Activated CD4-positive, alpha-beta memory T cell treated with anti-CD3 and anti-CD28 coated beads for 36 hours (primary cell): Measurements from ENCODE around the gene ZDHHC6. TPM values are rescaled to one million over a fixed set of nuclear protein-coding genes. Genes with fewer than 3 reads are reported as not detected.
"Not testable (repeated sequence)": the region's sequence is repeated elsewhere in the genome, so short reads cannot be mapped to it uniquely, and the experiment has no call there.

Source experiments
- CTCF ChIA-PET: fragments of 350-600 bp; sonication (Branson Sonifier 250); formaldehyde crosslinking; loops from one replicate; lab custom pipeline; 2021; ENCODE audit warnings: antibody characterized with exemption, inconsistent platforms; lab: Charles Lee
- POLR2A ChIA-PET: fragments of 350-600 bp; sonication (Branson Sonifier 250); formaldehyde crosslinking; loops from one replicate; lab custom pipeline; 2021; ENCODE audit warnings: antibody characterized with exemption; lab: Charles Lee
- DNase-seq: peaks from one replicate; pipeline ENCODE4 v3.0.0-alpha.2; 2020
- H3K27ac Mint-ChIP-seq: one replicate; pipeline ENCODE4 v1.8.0; 2021; ENCODE audit warnings: mixed read lengths
- H3K27me3 Mint-ChIP-seq: one replicate; pipeline ENCODE4 v1.8.0; 2021; ENCODE audit warnings: mixed read lengths
- H3K36me3 Mint-ChIP-seq: one replicate; pipeline ENCODE4 v1.8.0; 2021; ENCODE audit warnings: mixed read lengths
- H3K4me1 Mint-ChIP-seq: one replicate; pipeline ENCODE4 v1.8.0; 2021; ENCODE audit warnings: low read depth, mixed read lengths
- H3K4me3 Mint-ChIP-seq: one replicate; pipeline ENCODE4 v1.8.0; 2021; ENCODE audit warnings: mild to moderate bottlenecking, mixed read lengths
- H3K9me3 Mint-ChIP-seq: one replicate; pipeline ENCODE4 v1.8.0; 2021; ENCODE audit warnings: mixed read lengths
- intact Hi-C: fragments of 100-400 bp; cut with micrococcal nuclease; formaldehyde crosslinking; loops from one replicate; pipeline ENCODE4 v1.15.1; 2023
- total RNA-seq, 2 experiments: library from RNA; stranded (reverse); gene quantifications; one replicate each; pipeline ENCODE4 v1.2.3, GENCODE V29; 2021

The ZDHHC6 gene
- total RNA-seq, 2 experiments from 2014 or later, result 40.1 to 40.7 TPM

DNA sequence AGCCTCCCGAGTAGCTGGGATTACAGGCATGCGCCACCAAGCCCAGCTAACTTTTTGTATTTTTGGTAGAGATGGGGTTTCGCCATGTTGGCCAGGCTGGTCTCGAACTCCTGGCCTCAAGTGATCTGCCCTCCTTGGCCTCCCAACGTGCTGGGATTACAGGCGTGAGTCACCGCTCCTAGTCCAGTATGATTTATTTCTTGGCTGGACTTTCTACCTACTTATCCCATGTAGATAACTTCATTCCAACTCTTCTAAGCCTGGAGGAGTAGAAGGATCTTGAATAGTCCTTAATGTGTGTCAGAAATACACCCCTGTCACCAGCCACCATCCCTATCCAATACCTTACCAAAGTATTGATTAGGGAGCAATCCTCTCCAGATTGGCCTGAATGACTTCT, 58.7 kb downstream of the ZDHHC6 start:
- H3K9me3 Mint-ChIP-seq, H3K27me3 Mint-ChIP-seq, DNase-seq, H3K36me3 Mint-ChIP-seq, H3K4me3 Mint-ChIP-seq: not testable (repeated sequence)
- Mint-ChIP-seq H3K27ac (peak overlapping the region; percentile 6), H3K4me1 (peaks cover 69% of the 10 kb centered on the region)
- intact Hi-C loops, result loop anchor here (2.0 to 10.0 kb wide), 3 partner anchors 73 to 1517 kb away; partner anchors contain the start of gene PDCD4
- ChIA-PET CTCF (interaction anchor here (1.1 to 2.2 kb wide), 3 partner anchors 13 to 73 kb away, joined by 3 to 8 read pairs (median 3); no protein-coding TSS in a partner anchor), POLR2A (interaction anchor here (2.4 kb wide), 1 partner anchor 12 kb away, joined by 21 read pairs; no protein-coding TSS in a partner anchor)

- H3K9me3 Mint-ChIP-seq, result no peaks in the 10 kb centered on the region
- peaks cover 83% of the 10 kb centered on the region for H3K4me1 Mint-ChIP-seq
- ChIA-PET CTCF (interaction anchor here (0.9 to 1.3 kb wide), 2 partner anchors 10 to 87 kb away, joined by 3 read pairs; no protein-coding TSS in a partner anchor), POLR2A (no interaction called here)
- intact Hi-C loops, result loop anchor here (10.0 kb wide), 1 partner anchor 1300 kb away; no protein-coding TSS in a partner anchor
- no peak for DNase-seq
- peaks cover 15% of the 10 kb centered on the region for H3K36me3 Mint-ChIP-seq
- no peak overlapping the region for H3K4me3 Mint-ChIP-seq
- no peak overlapping the region for H3K27ac Mint-ChIP-seq
- no peaks in the 10 kb centered on the region for H3K27me3 Mint-ChIP-seq
Observed at GRCh38 chr10:112385201-112385600, 61.5 kb downstream of the ZDHHC6 start.

DNA sequence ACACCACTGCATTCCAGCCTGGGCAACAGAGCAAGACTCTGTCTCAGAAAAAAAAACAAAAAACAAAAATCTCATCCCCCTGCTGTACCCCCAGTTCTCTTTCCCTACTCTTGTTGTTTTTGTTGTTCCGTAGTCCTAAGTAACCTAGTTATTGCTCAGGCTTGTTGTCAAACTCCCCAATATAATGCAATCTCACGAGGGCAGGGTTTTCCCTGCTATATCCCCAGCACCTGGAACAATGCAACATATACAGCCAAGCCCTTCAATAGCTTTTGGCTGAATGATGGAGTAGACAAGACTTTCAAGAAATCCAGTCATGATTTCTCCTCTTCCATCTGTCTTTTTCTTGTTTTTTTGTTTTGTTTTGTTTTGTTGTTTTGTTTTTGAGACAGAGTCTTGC, 62.6 kb downstream of the ZDHHC6 start:
- H3K9me3 Mint-ChIP-seq, result no peaks in the 10 kb centered on the region
- no peak overlapping the region for H3K27ac Mint-ChIP-seq
- intact Hi-C loops, result loop anchor here (10.0 kb wide), 1 partner anchor 1301 kb away; no protein-coding TSS in a partner anchor
- no peak overlapping the region for H3K4me3 Mint-ChIP-seq
- ChIA-PET CTCF (interaction anchor here (1.3 kb wide), 2 partner anchors 9 to 87 kb away, joined by 3 read pairs; no protein-coding TSS in a partner anchor), POLR2A (interaction anchor here (0.8 kb wide), 1 partner anchor 10 kb away, joined by 3 read pairs; the partner anchor contains the start of gene ACSL5)
- peaks cover 21% of the 10 kb centered on the region for H3K36me3 Mint-ChIP-seq
- no peak for DNase-seq
- no peaks in the 10 kb centered on the region for H3K27me3 Mint-ChIP-seq
- H3K4me1 Mint-ChIP-seq, result peaks cover 84% of the 10 kb centered on the region

DNA sequence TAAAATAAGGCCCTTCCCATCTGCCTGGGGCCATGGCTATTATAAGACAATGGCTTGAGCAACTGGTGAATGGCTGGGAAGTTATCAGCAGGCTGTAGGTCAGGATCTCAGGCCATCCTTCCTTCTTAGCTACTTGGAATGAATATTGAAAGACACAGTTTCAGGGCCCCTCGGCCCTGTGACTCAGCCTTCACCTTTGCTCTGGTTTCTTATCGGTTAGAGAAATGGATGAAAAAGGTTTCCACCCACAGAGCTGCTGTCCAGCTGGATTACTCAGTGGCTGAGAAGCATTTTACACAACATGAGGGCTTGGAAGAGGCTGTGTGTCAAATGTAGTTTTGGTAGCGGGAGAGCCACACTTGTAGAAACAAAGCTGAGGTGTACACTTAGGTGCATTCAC, 63.4 kb downstream of the ZDHHC6 start:
- peaks cover 24% of the 10 kb centered on the region for H3K36me3 Mint-ChIP-seq
- no peaks in the 10 kb centered on the region for H3K27me3 Mint-ChIP-seq
- no peak overlapping the region for H3K4me3 Mint-ChIP-seq
- peak overlapping the region; percentile 10 for H3K27ac Mint-ChIP-seq
- intact Hi-C loops, result loop anchor here (10.0 kb wide), 1 partner anchor 1301 kb away; no protein-coding TSS in a partner anchor
- CTCF ChIA-PET, result interaction anchor here (1.3 kb wide), 1 partner anchor 88 kb away, joined by 3 read pairs; no protein-coding TSS in a partner anchor
- peaks cover 83% of the 10 kb centered on the region for H3K4me1 Mint-ChIP-seq
- no peaks in the 10 kb centered on the region for H3K9me3 Mint-ChIP-seq
- POLR2A ChIA-PET, result interaction anchor here (0.8 to 1.3 kb wide), 2 partner anchors 9 to 48 kb away, joined by 3 read pairs; partner anchors contain the start of gene ACSL5
- DNase-seq, result peak; percentile 58

GRCh38 chr10:112382515-112383235, 64.0 kb downstream of the ZDHHC6 start:
- H3K36me3 Mint-ChIP-seq, result peaks cover 24% of the 10 kb centered on the region
- ChIA-PET POLR2A (interaction anchor here (1.3 kb wide), 1 partner anchor 49 kb away, joined by 3 read pairs; no protein-coding TSS in a partner anchor), CTCF (interaction anchor here (1.3 to 1.8 kb wide), 2 partner anchors 89 kb away, joined by 3 to 4 read pairs; no protein-coding TSS in a partner anchor)
- no peak overlapping the region for H3K4me3 Mint-ChIP-seq
- no peaks in the 10 kb centered on the region for H3K9me3 Mint-ChIP-seq
- no peak for DNase-seq
- no peaks in the 10 kb centered on the region for H3K27me3 Mint-ChIP-seq
- peaks cover 81% of the 10 kb centered on the region for H3K4me1 Mint-ChIP-seq
- intact Hi-C loops, result loop anchor here (10.0 kb wide), 1 partner anchor 1302 kb away; no protein-coding TSS in a partner anchor
- H3K27ac Mint-ChIP-seq, result no peak overlapping the region

Other genes with a start within 250 kb of the ZDHHC6 start
- not detected for gene TECTB, start 163.5 kb downstream of the ZDHHC6 start, total RNA-seq
- 10 to 100 TPM; 30.1 to 32.9 TPM for gene ACSL5, start 72.8 kb downstream of the ZDHHC6 start, total RNA-seq
- 10 to 100 TPM; 24.3 to 24.5 TPM for gene VTI1A, start 301 bp upstream of the ZDHHC6 start, total RNA-seq